SKM-1 (cell line): ENCODE measurements around the gene CACNA2D3.
"Not testable (repeated sequence)": the region's sequence is repeated elsewhere in the genome, so short reads cannot be mapped to it uniquely, and the experiment has no call there.

ENCODE experiments used
- DNase-seq: peaks from one replicate; lab custom pipeline; 2025; ENCODE audit not compliant: unreplicated experiment; lab: John Stamatoyannopoulos, UW

The CACNA2D3 gene

GRCh38 chr3:54122324-54123002, at the start of gene CACNA2D3:
Gene CACNA2D3 (plus strand): TSS chr3:54122552.
- no peak for DNase-seq

- no peak for DNase-seq
These were observed 49.0 kb upstream of the CACNA2D3 start for GRCh38 chr3:54073386-54073785.

GRCh38 chr3:54079314-54079713, 43.0 kb upstream of the CACNA2D3 start:
- no peak for DNase-seq

GRCh38 chr3:54079730-54080325, 42.5 kb upstream of the CACNA2D3 start:
- DNase-seq = no peak

- no peak for DNase-seq
These were observed 38.4 kb upstream of the CACNA2D3 start for GRCh38 chr3:54083921-54084320.

- no peak for DNase-seq
These were observed 36.4 kb upstream of the CACNA2D3 start for GRCh38 chr3:54085936-54086335.

- no peak for DNase-seq
These were observed 35.5 kb upstream of the CACNA2D3 start for GRCh38 chr3:54086652-54087405.

GRCh38 chr3:54087581-54088410, 34.6 kb upstream of the CACNA2D3 start:
- no peak for DNase-seq

GRCh38 chr3:54093491-54094248, 28.7 kb upstream of the CACNA2D3 start:
- no peak for DNase-seq

- DNase-seq = no peak
These were observed 27.4 kb upstream of the CACNA2D3 start for GRCh38 chr3:54094926-54095325.

- no peak for DNase-seq
These were observed 23.0 kb upstream of the CACNA2D3 start for GRCh38 chr3:54099381-54099780.

GRCh38 chr3:54104084-54104483, 18.3 kb upstream of the CACNA2D3 start:
- DNase-seq = no peak

- DNase-seq = not testable (repeated sequence)
These were observed 6.2 kb upstream of the CACNA2D3 start for GRCh38 chr3:54116129-54116528.

GRCh38 chr3:54120657-54121413, 1.5 kb upstream of the CACNA2D3 start:
- DNase-seq = no peak

- DNase-seq = no peak
These were observed 683 bp upstream of the CACNA2D3 start for GRCh38 chr3:54121414-54122323.

GRCh38 chr3:54123003-54123775, 837 bp downstream of the CACNA2D3 start:
- no peak for DNase-seq

- DNase-seq = no peak
These were observed 1.4 kb downstream of the CACNA2D3 start for GRCh38 chr3:54123776-54124196.

GRCh38 chr3:54125300-54125699, 2.9 kb downstream of the CACNA2D3 start:
- no peak for DNase-seq
